Activated CD4-positive, CD25-positive, alpha-beta regulatory T cell treated with anti-CD3 and anti-CD28 coated beads, Interleukin-2, amount 50 U/mL, for 24 hours (primary cell): Measurements from ENCODE around the gene NOC4L.

Experiments used
- ATAC-seq, 2 donors: fragments of 150-1000 bp; cut with Tn5 transposase; one replicate each; pipeline ENCODE4 v1.10.0; 2021; ENCODE audit warnings: mild to moderate bottlenecking in 1 of 2, moderate library complexity in 1 of 2

The NOC4L gene

DNA sequence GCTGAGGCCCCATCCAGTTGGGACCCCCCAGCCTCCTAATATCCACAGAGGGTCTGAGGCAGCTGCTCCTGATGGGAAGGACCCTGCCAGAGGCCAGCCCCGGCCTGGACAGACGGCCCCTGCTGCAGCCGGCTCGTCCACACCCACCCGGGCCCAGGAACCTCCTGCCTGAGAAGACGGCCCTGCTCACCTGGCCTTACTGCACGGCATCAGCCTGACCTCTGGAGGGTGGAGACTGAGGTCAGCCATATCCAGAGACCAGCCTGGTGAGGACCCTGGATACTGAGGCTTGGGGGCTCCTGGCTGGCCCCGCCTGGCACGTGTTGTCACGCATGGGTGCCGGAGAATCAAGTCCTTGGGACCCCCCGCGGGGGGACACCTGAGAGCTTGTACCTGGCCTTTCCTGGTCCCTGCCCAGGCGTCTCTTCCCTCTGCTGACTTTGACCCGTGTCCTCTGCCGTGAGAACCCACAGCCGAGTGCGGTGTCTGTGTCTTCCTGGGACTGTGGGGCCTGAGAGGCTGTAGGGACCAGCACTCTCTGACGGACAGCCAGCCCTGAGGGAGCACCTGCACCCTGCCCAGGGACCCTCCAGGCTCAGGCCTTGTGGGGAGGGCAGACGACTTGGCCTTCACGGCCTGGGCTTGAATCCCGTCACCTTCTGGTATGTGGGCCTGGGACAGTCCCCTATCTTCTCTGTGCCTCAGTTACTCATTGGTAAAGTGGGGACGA is 57.3 kb downstream of the NOC4L start:
- ATAC-seq, result no peak
